ENCODE measurements around the gene OLFM3. TPM values are rescaled to one million over a fixed set of nuclear protein-coding genes. Genes with fewer than 3 reads are reported as not detected.

OLFM3 gene
- total and polyA plus RNA-seq, 8 donors, result 0.16 to 0.20 TPM; not detected in 6

DNA sequence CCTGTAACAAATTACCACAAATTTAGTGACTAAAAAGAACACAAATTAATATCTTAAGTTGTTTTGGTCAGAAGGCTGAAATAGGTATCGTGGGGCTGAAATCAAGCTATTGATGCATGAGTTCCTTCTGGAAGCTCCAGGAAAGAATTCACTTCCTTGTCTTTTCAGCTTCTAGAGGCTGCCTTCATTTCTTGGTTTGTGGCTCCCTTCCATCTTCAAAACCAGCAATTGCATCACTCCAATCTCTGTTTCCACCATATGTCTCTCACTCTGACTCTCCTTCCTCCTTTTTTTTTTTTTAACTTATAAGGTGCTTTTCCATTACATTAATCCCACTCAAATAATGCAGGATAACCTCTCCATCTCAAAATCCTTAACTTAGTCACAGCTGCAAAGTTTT, 78.4 kb downstream of the OLFM3 start:
- no peak for FAIRE-seq
- TF ChIP-seq, protein P1, sequence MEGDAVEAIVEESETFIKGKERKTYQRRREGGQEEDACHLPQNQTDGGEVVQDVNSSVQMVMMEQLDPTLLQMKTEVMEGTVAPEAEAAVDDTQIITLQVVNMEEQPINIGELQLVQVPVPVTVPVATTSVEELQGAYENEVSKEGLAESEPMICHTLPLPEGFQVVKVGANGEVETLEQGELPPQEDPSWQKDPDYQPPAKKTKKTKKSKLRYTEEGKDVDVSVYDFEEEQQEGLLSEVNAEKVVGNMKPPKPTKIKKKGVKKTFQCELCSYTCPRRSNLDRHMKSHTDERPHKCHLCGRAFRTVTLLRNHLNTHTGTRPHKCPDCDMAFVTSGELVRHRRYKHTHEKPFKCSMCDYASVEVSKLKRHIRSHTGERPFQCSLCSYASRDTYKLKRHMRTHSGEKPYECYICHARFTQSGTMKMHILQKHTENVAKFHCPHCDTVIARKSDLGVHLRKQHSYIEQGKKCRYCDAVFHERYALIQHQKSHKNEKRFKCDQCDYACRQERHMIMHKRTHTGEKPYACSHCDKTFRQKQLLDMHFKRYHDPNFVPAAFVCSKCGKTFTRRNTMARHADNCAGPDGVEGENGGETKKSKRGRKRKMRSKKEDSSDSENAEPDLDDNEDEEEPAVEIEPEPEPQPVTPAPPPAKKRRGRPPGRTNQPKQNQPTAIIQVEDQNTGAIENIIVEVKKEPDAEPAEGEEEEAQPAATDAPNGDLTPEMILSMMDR (IDR thresholded peaks at IDR 0.05), result no peak

DNA sequence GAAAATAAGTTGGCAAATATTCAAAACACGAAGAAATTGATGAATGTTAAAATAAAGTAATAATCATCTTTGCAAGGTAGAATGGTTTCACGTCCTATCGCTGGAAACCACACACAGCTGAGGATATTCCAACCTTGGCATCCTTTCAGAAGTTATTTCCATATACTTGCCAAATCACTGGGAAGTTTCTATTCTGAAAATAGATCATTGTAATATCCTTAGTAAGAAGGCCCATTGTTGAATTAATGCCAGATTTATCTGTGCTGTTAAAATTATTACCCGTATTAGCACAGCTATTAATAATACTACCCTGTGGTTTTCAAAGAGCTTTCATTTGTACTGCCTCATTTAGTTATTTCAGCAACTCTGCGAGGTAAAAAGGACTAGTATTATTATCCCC, 81.1 kb downstream of the OLFM3 start:
- ATAC-seq (no peak), FAIRE-seq (no peak), DNase-seq (no peak)
- WGBS, 2 donors, result 49% methylated on average over 5 of the region's 5 CpGs
- no peaks in the 10 kb centered on the region for H3K27me3 ChIP-seq
- H3K27ac ChIP-seq, result no peak overlapping the region
- H3K36me3 ChIP-seq, result no peaks in the 10 kb centered on the region
- H3K9me3 ChIP-seq, result no peaks in the 10 kb centered on the region
- H3K4me3 ChIP-seq, result no peak overlapping the region
- intact Hi-C loops (cut with DNase I), result no loop called here
- TF ChIP-seq, protein P1 (IDR thresholded peaks at IDR 0.05), result no peak
- no peaks in the 10 kb centered on the region for H3K4me1 ChIP-seq

More for the DNA sequence above, 78.4 kb downstream of the OLFM3 start:
- H3K27ac ChIP-seq, result no peak overlapping the region
- 90 to 97% methylated on average over 1 of the region's 1 CpG for WGBS, 2 donors
- intact Hi-C loops (cut with DNase I), result no loop called here
- H3K36me3 ChIP-seq, result no peaks in the 10 kb centered on the region
- H3K9me3 ChIP-seq, result no peaks in the 10 kb centered on the region
- DNase-seq, result no peak
- no peaks in the 10 kb centered on the region for H3K4me1 ChIP-seq
- H3K4me3 ChIP-seq, result no peak overlapping the region
- no peak for ATAC-seq
- no peaks in the 10 kb centered on the region for H3K27me3 ChIP-seq

- TF ChIP-seq, protein P1 (IDR thresholded peaks at IDR 0.05), result no peak
- DNase-seq (no peak), FAIRE-seq (no peak), ATAC-seq (no peak)
- Histone ChIP-seq H3K36me3 (no peaks in the 10 kb centered on the region), H3K4me1 (no peaks in the 10 kb centered on the region), H3K27me3 (no peaks in the 10 kb centered on the region), H3K9me3 (no peaks in the 10 kb centered on the region), H3K4me3 (no peak overlapping the region), H3K27ac (no peak overlapping the region)
- intact Hi-C loops (cut with DNase I), result no loop called here
- WGBS, 2 donors, result 84 to 87% methylated on average over 4 of the region's 4 CpGs
Measured at GRCh38 chr1:101914473-101915242, 82.1 kb downstream of the OLFM3 start.

GRCh38 chr1:101911894-101912293, 84.8 kb downstream of the OLFM3 start:
- Histone ChIP-seq H3K4me1 (no peaks in the 10 kb centered on the region), H3K36me3 (no peaks in the 10 kb centered on the region), H3K27me3 (no peaks in the 10 kb centered on the region), H3K27ac (no peak overlapping the region), H3K4me3 (no peak overlapping the region), H3K9me3 (no peaks in the 10 kb centered on the region)
- TF ChIP-seq, protein P1 (IDR thresholded peaks at IDR 0.05), result no peak
- intact Hi-C loops (cut with DNase I), result no loop called here
- DNase-seq (no peak), ATAC-seq (no peak), FAIRE-seq (no peak)
- WGBS, 2 donors, result 63 to 78% methylated on average over 5 of the region's 5 CpGs

GRCh38 chr1:101908980-101909379, 87.7 kb downstream of the OLFM3 start:
- intact Hi-C loops (cut with DNase I), result no loop called here
- H3K9me3 ChIP-seq, result no peaks in the 10 kb centered on the region
- H3K27me3 ChIP-seq, result no peaks in the 10 kb centered on the region
- no peak overlapping the region for H3K27ac ChIP-seq
- ATAC-seq (no peak), DNase-seq (no peak), FAIRE-seq (no peak)
- H3K4me3 ChIP-seq, result no peak overlapping the region
- peaks cover 0 to 3% (median 0%) of the 10 kb centered on the region in 3 donors for H3K4me1 ChIP-seq
- TF ChIP-seq, protein P1 (IDR thresholded peaks at IDR 0.05), result no peak
- no peaks in the 10 kb centered on the region for H3K36me3 ChIP-seq

All from pancreas (tissue), 10 donors.